ENCODE data around the gene ZBTB25.

- TF ChIP-seq POLR2A (IDR thresholded peaks at IDR 0.05) (no peak), CTCF (IDR thresholded peaks at IDR 0.05) (no peak)
These were observed 27.9 kb upstream of the ZBTB25 start for GRCh38 chr14:64531567-64531966.
